Right lobe of liver (tissue), 6 donors: ENCODE results near the gene LSM6. TPM values are rescaled to one million over a fixed set of nuclear protein-coding genes. Genes with fewer than 3 reads are reported as not detected.

Experiments
- ATAC-seq, 4 donors: fragments of 200-7000 bp; cut with Tn5 transposase; one replicate each; pipeline ENCODE4 v1.9.1; 2020; ENCODE audit warnings: mild to moderate bottlenecking in 4 of 4, moderate library complexity in 4 of 4
- DNase-seq, 3 donors: peaks; one replicate each; pipeline ENCODE4 v3.0.0-alpha.2; 2020
- H3K27ac ChIP-seq, 3 donors: fragments of 200-600 bp; one replicate each; pipeline ENCODE4 v1.8.0; 2022
- H3K27me3 ChIP-seq, 2 donors: fragments of 200-600 bp; one replicate each; pipeline ENCODE4 v1.8.0; 2022
- H3K36me3 ChIP-seq, 4 donors: fragments of 200-600 bp; sonication (generic) in 1 of 4; one replicate each; pipeline versions ENCODE4 v1.5.1 to v1.8.0; 2017 to 2022; ENCODE audit warnings: control low read depth in 1 of 4
- H3K4me1 ChIP-seq, 4 donors: fragments of 200-600 bp; sonication (generic) in 1 of 4; one replicate each; pipeline versions ENCODE4 v1.5.1 to v1.8.0; 2017 to 2022; ENCODE audit warnings: control low read depth in 1 of 4
- H3K4me3 ChIP-seq, 3 donors: fragments of 200-600 bp; one replicate each; pipeline ENCODE4 v1.8.0; 2022
- H3K9me3 ChIP-seq, 4 donors: fragments of 200-600 bp; sonication (generic) in 1 of 4; one replicate each; pipeline versions ENCODE4 v1.5.1 to v1.8.0; 2017 to 2022; ENCODE audit warnings: control low read depth in 1 of 4
- CTCF ChIP-seq, 4 donors: fragments of 200-600 bp in 3 of 4; fragments of 450-650 bp in 1 of 4; IDR thresholded peaks; one replicate each; pipeline versions ENCODE4 v1.5.1 to v1.8.0; 2016 to 2022; ENCODE audit warnings: antibody characterized with exemption in 4 of 4, mild to moderate bottlenecking in 2 of 4
- POLR2A ChIP-seq: fragments of 450-650 bp; IDR thresholded peaks from one replicate; pipeline ENCODE4 v1.6.1; 2017; ENCODE audit warnings: antibody characterized with exemption, mild to moderate bottlenecking
- WGBS: methylation state at CpG from one replicate; pipeline ENCODE4 v1.1.6; 2018; ENCODE audit warnings: low coverage, low lambda C conversion rate; ENCODE audit not compliant: insufficient coverage; ENCODE audit errors: missing lambda C conversion rate; 5-methylcytosine and 5-hydroxymethylcytosine counted together
- intact Hi-C, 2 donors: fragments of 100-400 bp; cut with DNase I; formaldehyde crosslinking; loops; one replicate each; pipeline versions ENCODE4 v1.11.2 to v1.14.1; 2022
- total RNA-seq, 6 experiments: library from RNA; depleted of rRNA in 2 of 6; stranded (reverse); fragments of >200 nt in 2 of 6; fragmentation: NEBNext Ultra II Directional in 3 of 6; extraction: Animal tissue kit (Norgen Biotek cat#: 25700) in 3 of 6; gene quantifications; one replicate each; pipeline versions ENCODE4 v1.1.0 to v1.2.4, GENCODE V29; 2016 to 2023
- donor health status: DM: no; HTN: yes; CAD: no.
- donor health status: DM: no; HTN: no; CAD: no.
- donor health status: DM: no; HTN: no; CAD: no.
- donor health status: DM: no; HTN: yes; CAD: no.
- donor health status: DM: no; HTN: yes; CAD: no.

LSM6 gene
- total RNA-seq, 6 experiments from 2014 or later, result 6.4 to 19.3 (median 11.0) TPM

GRCh38 chr4:146237092-146237491, 61.6 kb downstream of the LSM6 start:
- 83% methylated on average over 5 of the region's 6 CpGs for WGBS
- intact Hi-C loops, result loop anchor here in 1 of 2 donors (10.0 kb wide), 1 partner anchor 678 kb away; no protein-coding TSS in a partner anchor
- H3K27ac ChIP-seq, result no peak overlapping the region

GRCh38 chr4:146238107-146238506, 62.6 kb downstream of the LSM6 start:
- no peak overlapping the region for H3K27ac ChIP-seq
- no peak for TF ChIP-seq CTCF (IDR thresholded peaks at IDR 0.05)
- no peak for TF ChIP-seq POLR2A
- no peak for ATAC-seq
- no peak for DNase-seq
- no peaks in the 10 kb centered on the region for H3K4me1 ChIP-seq
- H3K4me3 ChIP-seq, result no peak overlapping the region
- WGBS, result 81% methylated on average over 3 of the region's 3 CpGs
- intact Hi-C loops, result loop anchor here in 1 of 2 donors (10.0 kb wide), 1 partner anchor 677 kb away; no protein-coding TSS in a partner anchor
- no peaks in the 10 kb centered on the region for H3K27me3 ChIP-seq
- no peaks in the 10 kb centered on the region for H3K36me3 ChIP-seq
- H3K9me3 ChIP-seq, result no peaks in the 10 kb centered on the region

More at GRCh38 chr4:146237092-146237491, 61.6 kb downstream of the LSM6 start:
- Histone ChIP-seq H3K27me3 (no peaks in the 10 kb centered on the region), H3K4me1 (no peaks in the 10 kb centered on the region), H3K9me3 (no peaks in the 10 kb centered on the region), H3K4me3 (no peak overlapping the region), H3K36me3 (no peaks in the 10 kb centered on the region)
- DNase-seq, result no peak
- TF ChIP-seq CTCF (IDR thresholded peaks at IDR 0.05) (no peak), POLR2A (no peak)
- no peak for ATAC-seq

Other genes starting within 250 kb of the LSM6 start
- 1 to 10 TPM in 1 of 6 experiments, under 1 TPM in 5; 0.28 to 1.6 (median 0.68) TPM for gene ZNF827, start 236.9 kb upstream of the LSM6 start, total RNA-seq
- under 1 TPM in 5 of 6 experiments, not detected in 1; 0.12 to 0.50 (median 0.35) TPM for gene REELD1, start 38.8 kb downstream of the LSM6 start, total RNA-seq